Measurements from ENCODE around the gene ELMO1.

Gene ELMO1

DNA sequence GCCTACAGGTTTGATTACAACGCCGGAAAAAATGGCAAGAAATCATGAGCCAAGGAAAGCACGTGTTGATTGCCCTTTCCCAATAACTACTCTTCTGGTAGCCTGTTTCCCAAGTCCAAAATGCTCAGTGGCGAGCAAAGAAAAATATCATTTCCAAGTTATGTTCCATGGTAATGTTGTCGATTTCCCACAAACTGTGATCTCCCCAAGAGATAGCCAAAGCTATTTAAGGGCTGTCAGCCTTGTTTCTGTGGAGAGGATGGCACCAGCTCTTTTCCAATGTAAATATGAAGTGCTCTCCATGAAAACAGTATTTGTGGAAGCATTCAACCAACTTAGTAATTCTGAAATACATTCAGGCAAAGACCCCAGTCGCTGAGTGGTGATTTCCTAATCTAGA lies 491.9 kb downstream of the ELMO1 start:
- POLR2A ChIA-PET, result no interaction called here

DNA sequence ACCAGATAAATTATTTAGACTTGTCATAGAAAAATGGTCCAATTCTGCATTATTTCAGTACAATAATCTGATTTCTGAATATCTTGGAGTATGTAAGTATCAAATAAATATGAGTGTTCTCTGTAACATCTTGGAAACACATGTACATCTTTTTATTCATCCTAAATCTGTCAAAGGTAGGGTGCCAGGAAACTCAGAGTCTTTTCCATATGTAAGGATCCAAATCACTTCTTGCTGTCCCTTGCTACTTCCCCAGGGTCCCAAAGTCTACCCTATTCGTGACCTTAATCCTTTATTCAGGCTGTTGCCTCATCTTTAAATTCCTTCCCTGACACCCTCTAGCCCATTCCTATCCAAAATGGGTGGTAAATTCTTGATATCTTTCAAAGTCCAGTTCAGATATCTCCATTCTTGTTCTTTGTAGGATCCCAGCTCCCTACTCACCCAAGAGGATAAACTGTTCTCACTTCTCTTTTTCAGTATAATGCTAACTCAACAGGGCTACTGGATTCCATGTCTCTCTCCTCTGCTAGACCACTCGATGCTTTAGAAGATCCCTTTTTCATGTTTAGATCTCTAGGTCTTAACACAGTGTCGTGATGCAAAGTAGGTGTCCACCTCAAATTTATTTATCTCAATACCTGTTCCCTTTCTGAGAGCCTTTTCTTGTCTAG lies 493.1 kb downstream of the ELMO1 start:
- no peak for DNase-seq (ENCODE audit: low read depth, low spot score)
- POLR2A ChIA-PET, result no interaction called here
- TF ChIP-seq, protein P1, sequence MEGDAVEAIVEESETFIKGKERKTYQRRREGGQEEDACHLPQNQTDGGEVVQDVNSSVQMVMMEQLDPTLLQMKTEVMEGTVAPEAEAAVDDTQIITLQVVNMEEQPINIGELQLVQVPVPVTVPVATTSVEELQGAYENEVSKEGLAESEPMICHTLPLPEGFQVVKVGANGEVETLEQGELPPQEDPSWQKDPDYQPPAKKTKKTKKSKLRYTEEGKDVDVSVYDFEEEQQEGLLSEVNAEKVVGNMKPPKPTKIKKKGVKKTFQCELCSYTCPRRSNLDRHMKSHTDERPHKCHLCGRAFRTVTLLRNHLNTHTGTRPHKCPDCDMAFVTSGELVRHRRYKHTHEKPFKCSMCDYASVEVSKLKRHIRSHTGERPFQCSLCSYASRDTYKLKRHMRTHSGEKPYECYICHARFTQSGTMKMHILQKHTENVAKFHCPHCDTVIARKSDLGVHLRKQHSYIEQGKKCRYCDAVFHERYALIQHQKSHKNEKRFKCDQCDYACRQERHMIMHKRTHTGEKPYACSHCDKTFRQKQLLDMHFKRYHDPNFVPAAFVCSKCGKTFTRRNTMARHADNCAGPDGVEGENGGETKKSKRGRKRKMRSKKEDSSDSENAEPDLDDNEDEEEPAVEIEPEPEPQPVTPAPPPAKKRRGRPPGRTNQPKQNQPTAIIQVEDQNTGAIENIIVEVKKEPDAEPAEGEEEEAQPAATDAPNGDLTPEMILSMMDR (IDR thresholded peaks at IDR 0.05; ENCODE audit: insufficient read depth, low read length, missing control alignments), result no peak
- CTCF ChIA-PET, result no interaction called here
- no peak overlapping the region for H3K4me3 ChIP-seq (ENCODE audit: low read depth, low read length)

More for the DNA sequence above, 491.9 kb downstream of the ELMO1 start:
- CTCF ChIA-PET, result interaction anchor here (1.1 kb wide), 1 partner anchor 11 kb away, joined by 4 read pairs; no protein-coding TSS in a partner anchor
- no peak for DNase-seq (ENCODE audit: low read depth, low spot score)
- TF ChIP-seq, protein P1 (IDR thresholded peaks at IDR 0.05; ENCODE audit: insufficient read depth, low read length, missing control alignments), result no peak
- H3K4me3 ChIP-seq (ENCODE audit: low read depth, low read length), result no peak overlapping the region

DNA sequence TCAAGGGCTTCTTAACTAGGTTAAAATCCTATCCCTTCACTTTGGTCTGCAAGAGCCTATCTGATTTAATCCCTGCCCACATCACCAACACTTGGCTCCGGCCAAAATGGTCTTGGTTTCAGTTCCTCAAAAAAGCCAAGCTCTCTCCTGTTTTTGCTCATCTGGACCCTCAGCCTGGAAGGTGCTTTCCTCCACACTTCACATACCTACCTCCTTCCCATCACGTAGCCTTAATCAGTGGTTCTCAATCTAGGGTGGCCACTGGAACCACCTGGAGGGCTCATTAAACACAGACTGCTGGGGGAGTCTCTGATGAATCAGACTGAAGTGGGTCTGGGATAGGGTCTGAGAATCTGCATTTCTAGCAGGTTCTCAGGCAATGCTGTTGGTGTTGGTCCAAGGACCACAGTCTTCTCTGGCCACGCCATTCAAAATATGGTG lies 497.4 kb downstream of the ELMO1 start:
- TF ChIP-seq, protein P1 (IDR thresholded peaks at IDR 0.05; ENCODE audit: insufficient read depth, low read length, missing control alignments), result no peak
- CTCF ChIA-PET, result interaction anchor here (1.3 kb wide), 1 partner anchor 16 kb away, joined by 4 read pairs; no protein-coding TSS in a partner anchor
- DNase-seq (ENCODE audit: low read depth, low spot score), result no peak
- POLR2A ChIA-PET, result no interaction called here
- H3K4me3 ChIP-seq (ENCODE audit: low read depth, low read length), result no peak overlapping the region

DNA sequence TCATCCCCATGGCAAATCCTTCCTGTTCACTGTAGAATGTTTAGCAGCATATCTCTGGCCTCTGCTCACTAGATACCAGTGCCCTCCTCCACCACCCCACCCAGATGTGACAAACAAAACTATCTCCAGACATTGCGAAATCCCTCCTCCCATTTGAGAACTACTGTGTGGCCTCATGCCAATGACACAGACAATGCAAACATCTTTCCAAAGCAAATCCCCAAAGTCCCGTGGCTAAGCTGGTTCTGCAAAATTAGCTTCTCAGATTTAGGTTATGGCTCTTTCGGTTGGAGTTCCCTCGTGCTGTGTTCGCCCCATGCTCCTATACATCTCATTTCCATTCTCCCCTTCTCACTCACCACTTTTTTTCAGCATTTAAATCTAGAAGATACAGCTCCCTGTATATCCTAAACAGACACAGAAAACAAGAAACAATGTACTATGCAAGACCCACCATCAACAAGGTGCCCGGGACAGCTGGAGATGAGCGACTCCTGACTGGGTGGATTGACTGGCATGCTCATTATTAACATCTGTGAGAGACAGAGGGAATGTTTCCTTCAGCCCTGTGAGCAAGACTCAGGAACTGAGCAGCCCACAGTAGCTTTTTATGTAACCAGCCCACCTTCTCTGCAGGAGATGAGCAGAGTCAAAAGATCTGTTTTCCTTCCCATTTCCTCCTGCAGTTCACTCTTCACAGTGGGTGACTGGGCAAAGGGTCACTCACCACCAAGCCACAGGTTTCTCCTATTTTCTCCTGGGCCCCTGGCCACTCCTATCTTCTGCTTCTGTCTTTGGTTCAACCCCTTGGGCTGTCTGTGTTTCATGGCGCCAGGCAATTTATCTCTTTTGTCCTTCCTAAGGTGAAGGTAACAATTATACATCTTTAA lies 498.7 kb downstream of the ELMO1 start:
- no peak overlapping the region for H3K4me3 ChIP-seq (ENCODE audit: low read depth, low read length)
- POLR2A ChIA-PET, result no interaction called here
- TF ChIP-seq, protein P1 (IDR thresholded peaks at IDR 0.05; ENCODE audit: insufficient read depth, low read length, missing control alignments), result no peak
- no peak for DNase-seq (ENCODE audit: low read depth, low spot score)
- CTCF ChIA-PET, result interaction anchor here (1.3 kb wide), 1 partner anchor 17 kb away, joined by 4 read pairs; no protein-coding TSS in a partner anchor

DNA sequence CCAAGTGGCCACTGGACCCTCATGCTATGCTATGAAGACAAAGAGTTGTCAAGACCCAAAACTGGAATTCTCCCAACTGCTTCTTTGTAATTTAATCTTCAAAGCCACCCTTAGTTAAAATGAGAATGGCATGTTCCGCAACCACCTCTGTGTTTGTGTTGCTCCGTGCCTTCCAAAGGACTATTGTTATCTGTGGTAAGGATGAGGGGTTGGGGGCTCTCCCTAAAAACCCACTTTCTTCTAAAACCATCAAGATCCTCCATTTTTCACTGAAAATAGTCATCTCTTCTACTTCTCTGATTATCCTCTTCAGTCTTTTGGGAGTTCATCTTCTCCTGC lies 502.3 kb downstream of the ELMO1 start:
- POLR2A ChIA-PET, result no interaction called here

More for the DNA sequence above, 502.3 kb downstream of the ELMO1 start:
- CTCF ChIA-PET, result no interaction called here
- no peak overlapping the region for H3K4me3 ChIP-seq (ENCODE audit: low read depth, low read length)
- DNase-seq (ENCODE audit: low read depth, low spot score), result no peak
- TF ChIP-seq, protein P1 (IDR thresholded peaks at IDR 0.05; ENCODE audit: insufficient read depth, low read length, missing control alignments), result no peak
